Fibroblast of lung (primary cell): Measurements from ENCODE around the gene CALHM5.

Source experiments
- EZH2 ChIP-seq: IDR thresholded peaks from 2 replicates; pipeline ENCODE4 v1.5.1; 2012; ENCODE audit warnings: low read length, control low read depth, mild to moderate bottlenecking; ENCODE audit errors: missing control alignments
- TF ChIP-seq, protein P1 (sequence below), 2 donors: IDR thresholded peaks in 1 of 2; conservative IDR thresholded peaks in 1 of 2; 1 replicate in 1 of 2; 2 replicates in 1 of 2; pipeline ENCODE4 v1.5.1; 2011 to 2012; ENCODE audit warnings: low read length in 2 of 2, control low read depth in 1 of 2, inconsistent platforms in 1 of 2, low read depth in 1 of 2, mild to moderate bottlenecking in 1 of 2

DNA sequence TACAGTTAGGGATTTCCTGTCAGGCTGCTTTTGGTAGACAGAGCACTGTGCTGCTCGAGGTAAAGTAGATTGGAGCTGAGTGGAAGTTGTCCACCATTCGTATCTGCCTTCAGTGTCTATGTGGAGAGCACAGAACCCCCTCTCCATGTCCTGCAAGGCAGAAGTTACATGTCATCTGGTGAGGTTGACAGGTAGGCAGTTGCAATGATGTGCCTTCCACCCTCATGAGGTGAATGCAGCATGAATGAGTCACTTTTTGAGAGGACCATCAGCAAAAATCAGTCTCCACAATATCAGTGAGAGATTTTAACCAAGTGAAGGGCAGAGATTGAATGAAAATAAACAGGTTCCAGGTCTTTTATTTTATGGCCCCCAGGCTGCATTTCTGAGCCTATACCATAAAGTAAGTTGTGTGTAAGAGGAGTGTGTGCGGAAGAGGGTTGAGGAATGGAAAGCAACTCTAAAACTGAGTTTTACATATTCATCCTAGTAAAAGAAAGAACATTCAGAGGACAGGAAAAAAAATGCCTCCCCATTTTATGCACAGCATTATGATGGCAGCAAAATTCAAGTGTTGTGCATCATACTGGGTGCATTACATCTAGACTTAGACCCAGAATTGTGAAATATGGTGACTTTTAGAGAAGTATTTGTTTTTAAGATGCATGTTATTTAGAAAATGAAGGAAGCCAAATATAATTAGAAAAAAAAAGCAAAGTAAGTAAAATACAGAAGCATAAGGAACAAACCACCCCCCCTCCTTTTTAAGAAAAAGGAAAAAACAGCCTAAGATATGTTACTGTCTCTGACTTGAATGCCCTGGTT is 18.2 kb downstream of the CALHM5 start:
- TF ChIP-seq, protein P1, sequence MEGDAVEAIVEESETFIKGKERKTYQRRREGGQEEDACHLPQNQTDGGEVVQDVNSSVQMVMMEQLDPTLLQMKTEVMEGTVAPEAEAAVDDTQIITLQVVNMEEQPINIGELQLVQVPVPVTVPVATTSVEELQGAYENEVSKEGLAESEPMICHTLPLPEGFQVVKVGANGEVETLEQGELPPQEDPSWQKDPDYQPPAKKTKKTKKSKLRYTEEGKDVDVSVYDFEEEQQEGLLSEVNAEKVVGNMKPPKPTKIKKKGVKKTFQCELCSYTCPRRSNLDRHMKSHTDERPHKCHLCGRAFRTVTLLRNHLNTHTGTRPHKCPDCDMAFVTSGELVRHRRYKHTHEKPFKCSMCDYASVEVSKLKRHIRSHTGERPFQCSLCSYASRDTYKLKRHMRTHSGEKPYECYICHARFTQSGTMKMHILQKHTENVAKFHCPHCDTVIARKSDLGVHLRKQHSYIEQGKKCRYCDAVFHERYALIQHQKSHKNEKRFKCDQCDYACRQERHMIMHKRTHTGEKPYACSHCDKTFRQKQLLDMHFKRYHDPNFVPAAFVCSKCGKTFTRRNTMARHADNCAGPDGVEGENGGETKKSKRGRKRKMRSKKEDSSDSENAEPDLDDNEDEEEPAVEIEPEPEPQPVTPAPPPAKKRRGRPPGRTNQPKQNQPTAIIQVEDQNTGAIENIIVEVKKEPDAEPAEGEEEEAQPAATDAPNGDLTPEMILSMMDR (conservative IDR thresholded peaks at IDR 0.05 in 1 of 2, IDR thresholded peaks at IDR 0.05 in 1 of 2; ENCODE audit: low read depth in 1 of 2, low read length in 2 of 2): no peak
- TF ChIP-seq EZH2: no peak
